Adrenal gland (tissue), 5 donors: ENCODE results near the gene HELLS.
"Not testable (repeated sequence)": the region's sequence is repeated elsewhere in the genome, so short reads cannot be mapped to it uniquely, and the experiment has no call there.

Experiments used
- POLR2A ChIP-seq, 2 donors: fragments of 450-650 bp; IDR thresholded peaks; one replicate each; pipeline ENCODE4 v1.6.1; 2017; ENCODE audit warnings: antibody characterized with exemption in 2 of 2, mild to moderate bottlenecking in 2 of 2, moderate library complexity in 1 of 2
- TF ChIP-seq, protein P1 (sequence below), 6 experiments: fragments of 450-650 bp in 4 of 6; fragments of 200-600 bp in 2 of 6; sonication (generic) in 1 of 6; IDR thresholded peaks; 1 replicate in 5 of 6; 2 replicates in 1 of 6; pipeline versions ENCODE4 v1.5.1 to v1.8.0; 2016 to 2021; ENCODE audit warnings: antibody characterized with exemption in 6 of 6, mild to moderate bottlenecking in 2 of 6, moderate library complexity in 1 of 6
- donor health status: DM: no; HTN: no; CAD: no.

- TF ChIP-seq, protein P1, sequence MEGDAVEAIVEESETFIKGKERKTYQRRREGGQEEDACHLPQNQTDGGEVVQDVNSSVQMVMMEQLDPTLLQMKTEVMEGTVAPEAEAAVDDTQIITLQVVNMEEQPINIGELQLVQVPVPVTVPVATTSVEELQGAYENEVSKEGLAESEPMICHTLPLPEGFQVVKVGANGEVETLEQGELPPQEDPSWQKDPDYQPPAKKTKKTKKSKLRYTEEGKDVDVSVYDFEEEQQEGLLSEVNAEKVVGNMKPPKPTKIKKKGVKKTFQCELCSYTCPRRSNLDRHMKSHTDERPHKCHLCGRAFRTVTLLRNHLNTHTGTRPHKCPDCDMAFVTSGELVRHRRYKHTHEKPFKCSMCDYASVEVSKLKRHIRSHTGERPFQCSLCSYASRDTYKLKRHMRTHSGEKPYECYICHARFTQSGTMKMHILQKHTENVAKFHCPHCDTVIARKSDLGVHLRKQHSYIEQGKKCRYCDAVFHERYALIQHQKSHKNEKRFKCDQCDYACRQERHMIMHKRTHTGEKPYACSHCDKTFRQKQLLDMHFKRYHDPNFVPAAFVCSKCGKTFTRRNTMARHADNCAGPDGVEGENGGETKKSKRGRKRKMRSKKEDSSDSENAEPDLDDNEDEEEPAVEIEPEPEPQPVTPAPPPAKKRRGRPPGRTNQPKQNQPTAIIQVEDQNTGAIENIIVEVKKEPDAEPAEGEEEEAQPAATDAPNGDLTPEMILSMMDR (IDR thresholded peaks at IDR 0.05): not testable (repeated sequence)
- TF ChIP-seq POLR2A (IDR thresholded peaks at IDR 0.05): not testable (repeated sequence)
These were observed 14.0 kb upstream of the HELLS start for GRCh38 chr10:94531550-94531949.
